HepG2 (cell line): ENCODE measurements around the gene ERMAP. TPM values are rescaled to one million over a fixed set of nuclear protein-coding genes. Genes with fewer than 3 reads are reported as not detected.

Experiments used
- ATAC-seq: fragments of 200-7000 bp; cut with Tn5 transposase; 3 replicates; pipeline ENCODE4 v1.9.1; 2020; ENCODE audit warnings: mild to moderate bottlenecking, moderate library complexity
- BruUV-seq: library from RNA; stranded (reverse); fragments of 400-500 nt; replicated peaks from 2 replicates; lab custom pipeline; 2021; lab: Mats Ljungman, UMichigan
- CTCF ChIA-PET: fragments of 300-600 bp; formaldehyde crosslinking; extraction: SDS; loops from one replicate; lab custom pipeline; 2021; ENCODE audit warnings: low total read pairs, inconsistent platforms, low intra/inter-chr PET ratio; lab: Yijun Ruan, JAX
- POLR2A ChIA-PET: fragments of 350-600 bp; sonication (Branson Sonifier 250); formaldehyde crosslinking; loops from one replicate; lab custom pipeline; 2020; ENCODE audit warnings: antibody characterized with exemption, inconsistent platforms; lab: Yijun Ruan, JAX
- DNase-seq: peaks from one replicate; pipeline ENCODE4 v3.0.0-alpha.2; 2015; ENCODE audit warnings: low spot score
- FAIRE-seq: peaks from 3 replicates; lab custom pipeline; 2011; peaks lifted over from hg19 to GRCh38; lab: Jason Lieb, UNC
- H2AFZ ChIP-seq: one replicate; pipeline ENCODE4 v1.6.1; 2011; ENCODE audit warnings: low read length, inconsistent platforms
- H3K27ac ChIP-seq: fragments of 300-600 bp; 3 replicates; pipeline ENCODE4 v1.8.0; 2011; ENCODE audit warnings: mixed run types, mild to moderate bottlenecking, mixed read lengths, low read length, inconsistent platforms; ENCODE audit not compliant: insufficient read depth; ENCODE audit errors: extremely low read length
- H3K27me3 ChIP-seq, 2 experiments: fragments of 200-600 bp in 1 of 2; 2 replicates in 1 of 2; 3 replicates in 1 of 2; pipeline versions ENCODE4 v1.6.0 to v1.8.0; 2011; ENCODE audit warnings: low read length in 2 of 2, mild to moderate bottlenecking in 2 of 2, moderate library complexity in 2 of 2, inconsistent platforms in 1 of 2; ENCODE audit not compliant: insufficient read depth in 2 of 2, control insufficient read depth in 1 of 2
- H3K36me3 ChIP-seq, 2 experiments: fragments of 200-600 bp in 1 of 2; replicated peaks in 1 of 2; 2 replicates in 1 of 2; 3 replicates in 1 of 2; pipeline versions ENCODE4 v1.5.1 to v1.8.0; 2011; ENCODE audit warnings: low read length in 2 of 2, inconsistent platforms in 1 of 2; ENCODE audit not compliant: insufficient read depth in 2 of 2, control insufficient read depth in 1 of 2
- H3K4me1 ChIP-seq: 2 replicates; pipeline ENCODE4 v1.5.1; 2012; ENCODE audit warnings: low read length, inconsistent platforms; ENCODE audit not compliant: insufficient read depth
- H3K4me2 ChIP-seq: 2 replicates; pipeline ENCODE4 v1.6.0; 2011; ENCODE audit warnings: low read depth, low read length, inconsistent platforms
- H3K4me3 ChIP-seq, 3 experiments: fragments of 200-600 bp in 1 of 3; sonication (generic), shearing (Covaris generic) in 1 of 3; replicated peaks in 1 of 3; 2 replicates each; pipeline ENCODE4 v1.5.1; 2011 to 2016; ENCODE audit warnings: low read length in 3 of 3, inconsistent platforms in 2 of 3, low read depth in 2 of 3, mild to moderate bottlenecking in 2 of 3, control low read depth in 1 of 3, mixed read lengths in 1 of 3; ENCODE audit not compliant: insufficient read depth in 1 of 3
- H3K79me2 ChIP-seq: one replicate; pipeline ENCODE4 v1.6.1; 2011; ENCODE audit warnings: low read length, inconsistent platforms; ENCODE audit not compliant: insufficient read depth
- H3K9ac ChIP-seq: 2 replicates; pipeline ENCODE4 v1.6.0; 2011; ENCODE audit warnings: mild to moderate bottlenecking, low read depth, low read length, inconsistent platforms; ENCODE audit not compliant: insufficient read depth
- H3K9me3 ChIP-seq: 2 replicates; pipeline ENCODE4 v1.5.1; 2012; ENCODE audit warnings: mild to moderate bottlenecking, low read length
- H4K20me1 ChIP-seq: 2 replicates; pipeline ENCODE4 v1.6.0; 2011; ENCODE audit warnings: inconsistent platforms, mild to moderate bottlenecking, low read length, moderate library complexity; ENCODE audit not compliant: insufficient read depth
- ERF ChIP-seq: IDR thresholded peaks from 2 replicates; pipeline ENCODE4 v1.6.1; 2018; ENCODE audit warnings: missing biosample characterization, missing genetic modification reagents
- FOXA1 ChIP-seq, 2 experiments: fragments of 450-650 bp in 1 of 2; sonication (generic) in 1 of 2; formaldehyde crosslinking in 1 of 2; IDR thresholded peaks; 2 replicates each; pipeline versions ENCODE4 v1.4.0 to v1.6.1; 2016 to 2020; ENCODE audit warnings: missing genetic modification reagents in 1 of 2
- HHEX ChIP-seq: IDR thresholded peaks from 2 replicates; pipeline ENCODE4 v1.6.1; 2016; ENCODE audit warnings: control low read depth
- NCOA5 ChIP-seq: sonication (generic); formaldehyde crosslinking; IDR thresholded peaks from 2 replicates; pipeline ENCODE4 v1.4.0; 2020; ENCODE audit warnings: missing genetic modification reagents
- RBAK ChIP-seq: sonication (generic); formaldehyde crosslinking; IDR thresholded peaks from 2 replicates; pipeline ENCODE4 v1.5.1; 2020; ENCODE audit warnings: mild to moderate bottlenecking, missing genetic modification reagents
- RFXAP ChIP-seq: sonication (generic); formaldehyde crosslinking; IDR thresholded peaks from 2 replicates; pipeline ENCODE4 v1.4.0; 2020; ENCODE audit warnings: missing genetic modification reagents, borderline replicate concordance
- SMAD1 ChIP-seq: sonication (generic); formaldehyde crosslinking; IDR thresholded peaks from 2 replicates; pipeline ENCODE4 v1.4.0; 2020; ENCODE audit warnings: missing genetic modification reagents, low read depth, mild to moderate bottlenecking, borderline replicate concordance
- ZFYVE20 ChIP-seq: sonication (generic); formaldehyde crosslinking; IDR thresholded peaks from 2 replicates; pipeline ENCODE4 v1.8.0; 2023; ENCODE audit warnings: low read depth, mild to moderate bottlenecking, moderate library complexity, missing genetic modification reagents, borderline replicate concordance
- ZNF496 ChIP-seq: sonication (generic); formaldehyde crosslinking; IDR thresholded peaks from 2 replicates; pipeline ENCODE4 v1.8.1; 2023; ENCODE audit warnings: mild to moderate bottlenecking, moderate library complexity, missing genetic modification reagents; ENCODE audit not compliant: insufficient replicate concordance
- ZNF605 ChIP-seq: sonication (generic); formaldehyde crosslinking; IDR thresholded peaks from 2 replicates; pipeline ENCODE4 v1.8.0; 2022; ENCODE audit warnings: mild to moderate bottlenecking, missing genetic modification reagents
- ZNF737 ChIP-seq: sonication (generic); formaldehyde crosslinking; IDR thresholded peaks from 2 replicates; pipeline ENCODE4 v1.5.0; 2020; ENCODE audit warnings: missing genetic modification reagents, mild to moderate bottlenecking, borderline replicate concordance
- WGBS: methylation state at CpG from one replicate; pipeline ENCODE4 v1.1.6; 2017; ENCODE audit warnings: low lambda C conversion rate; 5-methylcytosine and 5-hydroxymethylcytosine counted together
- in situ Hi-C: cut with HindIII; loops from 2 replicates; pipeline ENCODE4 v1.10.0; 2017; ENCODE audit warnings: low pct_unique_long_range_greater_than_20kb; ENCODE audit not compliant: extremely low pct_ligation_motif_present
- intact Hi-C: fragments of 100-400 bp; cut with micrococcal nuclease; formaldehyde crosslinking; loops from one replicate; pipeline ENCODE4 v1.10.0; 2022; ENCODE audit not compliant: unreplicated experiment
- polyA plus RNA-seq, 8 experiments: library from polyadenylated mRNA; depleted of rRNA in 3 of 8; stranded (reverse) in 7 of 8; unstranded in 1 of 8; fragments of >200 nt; fragmentation: Illumina TruSeq in 4 of 8; extraction: Trizol in 4 of 8; gene quantifications; 2 replicates each; pipeline versions ENCODE4 v1.2.1 to v1.2.3, GENCODE V29; 2011 to 2016; ENCODE audit warnings: low read depth in 4 of 8, missing spikeins in 1 of 8, mixed read lengths in 1 of 8; ENCODE audit not compliant: insufficient read depth in 1 of 8
- total RNA-seq, 5 experiments: library from RNA; depleted of rRNA; stranded (reverse); fragments of >200 nt; fragmentation: Illumina TruSeq; extraction: Trizol; gene quantifications; 2 replicates each; pipeline ENCODE4 v1.2.3, GENCODE V29; 2016; ENCODE audit warnings: low read depth in 1 of 5
- TF ChIP-seq, protein P1 (sequence below): sonication (generic); formaldehyde crosslinking; IDR thresholded peaks from 2 replicates; pipeline ENCODE4 v1.9.0; 2021; ENCODE audit warnings: missing genetic modification reagents, borderline replicate concordance
- TF ChIP-seq, protein P2 (sequence below): sonication (generic); formaldehyde crosslinking; IDR thresholded peaks from 2 replicates; pipeline ENCODE4 v1.8.0; 2022; ENCODE audit warnings: mild to moderate bottlenecking, missing genetic modification reagents; ENCODE audit not compliant: insufficient replicate concordance
- TF ChIP-seq, protein P3 (sequence below), 2 experiments: sonication (generic) in 1 of 2; formaldehyde crosslinking in 1 of 2; IDR thresholded peaks; 2 replicates each; pipeline versions ENCODE4 v1.6.1 to v1.9.0; 2014 to 2022; ENCODE audit warnings: antibody characterized with exemption in 1 of 2, borderline replicate concordance in 1 of 2, inconsistent platforms in 1 of 2, low read depth in 1 of 2, missing genetic modification reagents in 1 of 2

The ERMAP gene
- total and polyA plus RNA-seq, 2 of the 13 experiments (the other 11 are each of a cell fraction or from before 2014, with no cell fraction given), result 2.2 to 4.4 TPM

DNA sequence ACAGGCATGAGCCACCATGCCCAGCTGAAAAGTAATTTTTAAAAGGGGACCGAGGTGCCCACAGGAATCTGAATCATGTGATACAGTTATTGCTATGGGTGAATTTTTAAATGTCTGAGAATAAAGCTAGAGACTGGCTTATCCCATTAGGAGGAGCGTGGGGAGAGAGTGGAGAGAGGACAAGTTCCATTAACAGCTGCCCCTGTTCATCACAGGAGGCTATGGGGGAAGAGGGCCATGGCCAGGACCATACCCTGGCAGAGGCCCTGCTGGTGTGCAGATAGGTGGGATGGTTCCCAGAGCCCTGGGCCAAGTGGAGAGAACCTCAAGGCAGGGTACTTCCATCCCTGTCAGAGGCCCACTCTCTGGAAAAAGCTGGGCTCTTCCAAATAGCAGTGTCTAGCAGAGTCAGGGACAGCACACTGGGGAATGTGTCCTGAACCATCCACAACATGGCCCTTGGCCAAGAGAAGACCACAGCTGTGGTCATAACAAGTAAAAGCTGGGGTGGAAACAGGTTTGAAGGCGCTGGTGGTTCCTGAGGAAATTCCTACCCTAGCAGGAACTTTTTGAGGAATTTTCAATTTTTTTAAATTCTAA is 15.8 kb downstream of the ERMAP start:
- no peaks in the 10 kb centered on the region for H3K79me2 ChIP-seq
- H3K4me2 ChIP-seq, result no peak overlapping the region
- H3K9ac ChIP-seq, result no peak overlapping the region
- no TSS peak for BruUV-seq
- no peak overlapping the region for H2AFZ ChIP-seq
- no peaks in the 10 kb centered on the region for H4K20me1 ChIP-seq
- H3K27ac ChIP-seq, result no peak overlapping the region
- no peaks in the 10 kb centered on the region for H3K36me3 ChIP-seq
- no peak for FAIRE-seq
- ChIA-PET CTCF (no interaction called here), POLR2A (no interaction called here)
- 89% methylated on average over 3 of the region's 3 CpGs for WGBS
- no peaks in the 10 kb centered on the region for H3K4me1 ChIP-seq
- intact Hi-C loops, result no loop called here
- no peak for DNase-seq
- in situ Hi-C loops, result no loop called here
- no peaks in the 10 kb centered on the region for H3K27me3 ChIP-seq
- no peak overlapping the region for H3K4me3 ChIP-seq
- no peak for ATAC-seq
- no peaks in the 10 kb centered on the region for H3K9me3 ChIP-seq
- TF ChIP-seq, protein P1, sequence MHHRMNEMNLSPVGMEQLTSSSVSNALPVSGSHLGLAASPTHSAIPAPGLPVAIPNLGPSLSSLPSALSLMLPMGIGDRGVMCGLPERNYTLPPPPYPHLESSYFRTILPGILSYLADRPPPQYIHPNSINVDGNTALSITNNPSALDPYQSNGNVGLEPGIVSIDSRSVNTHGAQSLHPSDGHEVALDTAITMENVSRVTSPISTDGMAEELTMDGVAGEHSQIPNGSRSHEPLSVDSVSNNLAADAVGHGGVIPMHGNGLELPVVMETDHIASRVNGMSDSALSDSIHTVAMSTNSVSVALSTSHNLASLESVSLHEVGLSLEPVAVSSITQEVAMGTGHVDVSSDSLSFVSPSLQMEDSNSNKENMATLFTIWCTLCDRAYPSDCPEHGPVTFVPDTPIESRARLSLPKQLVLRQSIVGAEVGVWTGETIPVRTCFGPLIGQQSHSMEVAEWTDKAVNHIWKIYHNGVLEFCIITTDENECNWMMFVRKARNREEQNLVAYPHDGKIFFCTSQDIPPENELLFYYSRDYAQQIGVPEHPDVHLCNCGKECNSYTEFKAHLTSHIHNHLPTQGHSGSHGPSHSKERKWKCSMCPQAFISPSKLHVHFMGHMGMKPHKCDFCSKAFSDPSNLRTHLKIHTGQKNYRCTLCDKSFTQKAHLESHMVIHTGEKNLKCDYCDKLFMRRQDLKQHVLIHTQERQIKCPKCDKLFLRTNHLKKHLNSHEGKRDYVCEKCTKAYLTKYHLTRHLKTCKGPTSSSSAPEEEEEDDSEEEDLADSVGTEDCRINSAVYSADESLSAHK, result no peak
- TF ChIP-seq RFXAP (CRISPR knock-in tag), result no peak
- TF ChIP-seq, protein P2, sequence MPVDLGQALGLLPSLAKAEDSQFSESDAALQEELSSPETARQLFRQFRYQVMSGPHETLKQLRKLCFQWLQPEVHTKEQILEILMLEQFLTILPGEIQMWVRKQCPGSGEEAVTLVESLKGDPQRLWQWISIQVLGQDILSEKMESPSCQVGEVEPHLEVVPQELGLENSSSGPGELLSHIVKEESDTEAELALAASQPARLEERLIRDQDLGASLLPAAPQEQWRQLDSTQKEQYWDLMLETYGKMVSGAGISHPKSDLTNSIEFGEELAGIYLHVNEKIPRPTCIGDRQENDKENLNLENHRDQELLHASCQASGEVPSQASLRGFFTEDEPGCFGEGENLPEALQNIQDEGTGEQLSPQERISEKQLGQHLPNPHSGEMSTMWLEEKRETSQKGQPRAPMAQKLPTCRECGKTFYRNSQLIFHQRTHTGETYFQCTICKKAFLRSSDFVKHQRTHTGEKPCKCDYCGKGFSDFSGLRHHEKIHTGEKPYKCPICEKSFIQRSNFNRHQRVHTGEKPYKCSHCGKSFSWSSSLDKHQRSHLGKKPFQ (CRISPR knock-in tag), result no peak
- TF ChIP-seq FOXA1 (IDR thresholded peaks at IDR 0.05), result no peak
- TF ChIP-seq FOXA1 (CRISPR knock-in tag; IDR thresholded peaks at IDR 0.05), result no peak
- no peak for TF ChIP-seq ZFYVE20 (CRISPR knock-in tag)
- no peak for TF ChIP-seq ERF
- TF ChIP-seq HHEX (CRISPR knock-in tag), result no peak
- TF ChIP-seq ZNF605 (CRISPR knock-in tag), result no peak
- TF ChIP-seq ZNF496 (CRISPR knock-in tag), result no peak
- no peak for TF ChIP-seq SMAD1
- TF ChIP-seq NCOA5, result no peak
- no peak for TF ChIP-seq RBAK
- TF ChIP-seq, protein P3, sequence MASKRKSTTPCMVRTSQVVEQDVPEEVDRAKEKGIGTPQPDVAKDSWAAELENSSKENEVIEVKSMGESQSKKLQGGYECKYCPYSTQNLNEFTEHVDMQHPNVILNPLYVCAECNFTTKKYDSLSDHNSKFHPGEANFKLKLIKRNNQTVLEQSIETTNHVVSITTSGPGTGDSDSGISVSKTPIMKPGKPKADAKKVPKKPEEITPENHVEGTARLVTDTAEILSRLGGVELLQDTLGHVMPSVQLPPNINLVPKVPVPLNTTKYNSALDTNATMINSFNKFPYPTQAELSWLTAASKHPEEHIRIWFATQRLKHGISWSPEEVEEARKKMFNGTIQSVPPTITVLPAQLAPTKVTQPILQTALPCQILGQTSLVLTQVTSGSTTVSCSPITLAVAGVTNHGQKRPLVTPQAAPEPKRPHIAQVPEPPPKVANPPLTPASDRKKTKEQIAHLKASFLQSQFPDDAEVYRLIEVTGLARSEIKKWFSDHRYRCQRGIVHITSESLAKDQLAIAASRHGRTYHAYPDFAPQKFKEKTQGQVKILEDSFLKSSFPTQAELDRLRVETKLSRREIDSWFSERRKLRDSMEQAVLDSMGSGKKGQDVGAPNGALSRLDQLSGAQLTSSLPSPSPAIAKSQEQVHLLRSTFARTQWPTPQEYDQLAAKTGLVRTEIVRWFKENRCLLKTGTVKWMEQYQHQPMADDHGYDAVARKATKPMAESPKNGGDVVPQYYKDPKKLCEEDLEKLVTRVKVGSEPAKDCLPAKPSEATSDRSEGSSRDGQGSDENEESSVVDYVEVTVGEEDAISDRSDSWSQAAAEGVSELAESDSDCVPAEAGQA (IDR thresholded peaks at IDR 0.05; ENCODE audit: low read depth), result no peak
- TF ChIP-seq, protein P3 (CRISPR knock-in tag; IDR thresholded peaks at IDR 0.05; ENCODE audit: borderline replicate concordance), result no peak
- no peak for TF ChIP-seq ZNF737
